Measurements from ENCODE around the gene TMEM125. TPM values are rescaled to one million over a fixed set of nuclear protein-coding genes. Genes with fewer than 3 reads are reported as not detected.

The TMEM125 gene
- total and polyA plus RNA-seq, 10 of the 15 experiments (the other 5 are each of a cell fraction or from before 2014, with no cell fraction given), result 0.28 TPM; not detected in 9

- TF ChIP-seq ATF2 (IDR thresholded peaks at IDR 0.05; ENCODE audit: low read length), result no peak
- TF ChIP-seq RAD51 (IDR thresholded peaks at IDR 0.05), result no peak
- no peak for TF ChIP-seq SMAD1 (IDR thresholded peaks at IDR 0.05; ENCODE audit: low read depth, partially characterized antibody)
- no peak for TF ChIP-seq SRF (IDR thresholded peaks at IDR 0.05; ENCODE audit: low read depth in 2 of 2, low read length in 2 of 2)
- TF ChIP-seq HDAC2 (IDR thresholded peaks at IDR 0.05), result no peak
Observed at GRCh38 chr1:43239484-43239883, 30.3 kb upstream of the TMEM125 start (continued).

GRCh38 chr1:43241413-43241836, 28.4 kb upstream of the TMEM125 start:
- no peaks in the 10 kb centered on the region for H3K36me3 ChIP-seq (ENCODE audit: control insufficient read depth in 2 of 2, insufficient read depth in 2 of 2, low read length in 1 of 2)
- SMC1A ChIA-PET (ENCODE audit: uncharacterized antibody, unreplicated experiment), result no interaction called here
- intact Hi-C loops (cut with micrococcal nuclease; ENCODE audit: unreplicated experiment), result no loop called here
- in situ Hi-C loops (cut with MboI), result no loop called here
- no peak for ATAC-seq
- no peaks in the 10 kb centered on the region for H3K79me2 ChIP-seq (ENCODE audit: control insufficient read depth, insufficient read depth, low read length)
- CTCF ChIA-PET, result interaction anchor here (1.2 to 5.4 kb wide), 2 partner anchors 127 to 173 kb away, joined by 3 to 89 read pairs; partner anchors contain the start of gene ELOVL1
- BruUV-seq (replicated peaks), result no TSS peak
- TF ChIP-seq HDAC2 (IDR thresholded peaks at IDR 0.05) (no peak), HDAC6 (IDR thresholded peaks at IDR 0.05; ENCODE audit: unreplicated experiment) (no peak)
- peaks cover 19% of the 10 kb centered on the region for H3K4me1 ChIP-seq (ENCODE audit: control insufficient read depth, insufficient read depth, low read length)
- 52% methylated on average over 6 of the region's 6 CpGs for WGBS (ENCODE audit: insufficient coverage, insufficient replicate concordance, low lambda C conversion rate, missing lambda C conversion rate)
- H3K4me2 ChIP-seq (ENCODE audit: control insufficient read depth, insufficient read depth), result no peak overlapping the region
- POLR2A ChIA-PET, result no interaction called here
- H3K9me3 ChIP-seq (replicated peaks; ENCODE audit: control insufficient read depth, insufficient read depth, low read length), result no peaks in the 10 kb centered on the region
- H3K27me3 ChIP-seq (replicated peaks in 1 of 2; ENCODE audit: control insufficient read depth in 2 of 2, insufficient read depth in 2 of 2, low read length in 1 of 2), result no peaks in the 10 kb centered on the region
- RAD21 ChIA-PET (ENCODE audit: unreplicated experiment), result interaction anchor here (1.7 kb wide), 1 partner anchor 53 kb away, joined by 5 read pairs; no protein-coding TSS in a partner anchor
- H3K9ac ChIP-seq (ENCODE audit: control insufficient read depth, insufficient read depth, low read length), result no peak overlapping the region
- no peak overlapping the region for H3K27ac ChIP-seq (ENCODE audit: control insufficient read depth, insufficient read depth)
- H3K4me3 ChIP-seq, result no peak overlapping the region
- FAIRE-seq, result no peak
- no peak overlapping the region for H2AFZ ChIP-seq (ENCODE audit: control insufficient read depth, low read depth, low read length)
- no peaks in the 10 kb centered on the region for H4K20me1 ChIP-seq (ENCODE audit: control insufficient read depth, insufficient read depth)
- no peak for DNase-seq (ENCODE audit: low read depth, low spot score)

All from GM12878 (cell line).